Ishikawa (cell line): ENCODE measurements around the gene TSPEAR.

Experiments
- CEBPB ChIP-seq: IDR thresholded peaks from 2 replicates; pipeline ENCODE4 v1.6.1; 2012
- CREB1 ChIP-seq: IDR thresholded peaks from 2 replicates; pipeline ENCODE4 v1.6.1; 2012; ENCODE audit warnings: low read depth
- EGR1 ChIP-seq: IDR thresholded peaks from 2 replicates; pipeline ENCODE4 v1.6.1; 2012
- EP300 ChIP-seq: IDR thresholded peaks from 2 replicates; pipeline ENCODE4 v1.6.1; 2012; ENCODE audit warnings: borderline replicate concordance
- FOXM1 ChIP-seq: IDR thresholded peaks from 2 replicates; pipeline ENCODE4 v1.6.1; 2012; ENCODE audit warnings: low read depth, borderline replicate concordance
- MAX ChIP-seq: IDR thresholded peaks from 2 replicates; pipeline ENCODE4 v1.6.1; 2012
- NFIC ChIP-seq: IDR thresholded peaks from 2 replicates; pipeline ENCODE4 v1.6.1; 2012
- RAD21 ChIP-seq: IDR thresholded peaks from 2 replicates; pipeline ENCODE4 v1.6.1; 2012; ENCODE audit warnings: low read depth
- REST ChIP-seq: IDR thresholded peaks from 2 replicates; pipeline ENCODE4 v1.6.1; 2012; ENCODE audit warnings: low read depth, mild to moderate bottlenecking
- TAF1 ChIP-seq: IDR thresholded peaks from 2 replicates; pipeline ENCODE4 v1.6.1; 2012; ENCODE audit warnings: low read depth, mild to moderate bottlenecking
- TCF12 ChIP-seq: IDR thresholded peaks from 2 replicates; pipeline ENCODE4 v1.6.1; 2012; ENCODE audit warnings: low read depth
- TEAD4 ChIP-seq: IDR thresholded peaks from 2 replicates; pipeline ENCODE4 v1.6.1; 2012
- USF1 ChIP-seq: IDR thresholded peaks from 2 replicates; pipeline ENCODE4 v1.6.1; 2012
- YY1 ChIP-seq: IDR thresholded peaks from 2 replicates; pipeline ENCODE4 v1.6.1; 2012; ENCODE audit warnings: low read depth
- ZBTB7A ChIP-seq: IDR thresholded peaks from 2 replicates; pipeline ENCODE4 v1.6.1; 2012; ENCODE audit warnings: low read depth

TSPEAR gene

GRCh38 chr21:44530903-44531605, 180.3 kb downstream of the TSPEAR start:
- no peak for TF ChIP-seq RAD21
- TF ChIP-seq EP300: no peak
- no peak for TF ChIP-seq EGR1
- TF ChIP-seq FOXM1: no peak
- no peak for TF ChIP-seq YY1
- TF ChIP-seq REST: no peak
- no peak for TF ChIP-seq TEAD4
- TF ChIP-seq CEBPB: no peak
- TF ChIP-seq TCF12: no peak

GRCh38 chr21:44530221-44530902, 181.0 kb downstream of the TSPEAR start:
- no peak for TF ChIP-seq REST
- TF ChIP-seq USF1: no peak
- no peak for TF ChIP-seq YY1
- TF ChIP-seq MAX: no peak
- no peak for TF ChIP-seq EP300
- TF ChIP-seq ZBTB7A: no peak
- no peak for TF ChIP-seq TEAD4
- TF ChIP-seq EGR1: no peak
- TF ChIP-seq CREB1: no peak
- TF ChIP-seq NFIC: no peak
- TF ChIP-seq TAF1: no peak
- TF ChIP-seq TCF12: no peak
- TF ChIP-seq FOXM1: no peak
- no peak for TF ChIP-seq RAD21
- TF ChIP-seq CEBPB: no peak

GRCh38 chr21:44529503-44530125, 181.8 kb downstream of the TSPEAR start:
- TF ChIP-seq TCF12: no peak
- no peak for TF ChIP-seq YY1
- TF ChIP-seq REST: peak; percentile 26; the same call in 1 of the 2 replicates

GRCh38 chr21:44529011-44529421, 182.4 kb downstream of the TSPEAR start:
- TF ChIP-seq TAF1: no peak
- TF ChIP-seq USF1: no peak
- TF ChIP-seq TEAD4: no peak
- TF ChIP-seq EP300: no peak
- TF ChIP-seq FOXM1: no peak
- no peak for TF ChIP-seq REST
- no peak for TF ChIP-seq YY1
- no peak for TF ChIP-seq EGR1
- no peak for TF ChIP-seq CREB1
- TF ChIP-seq CEBPB: no peak
- no peak for TF ChIP-seq MAX
- TF ChIP-seq ZBTB7A: no peak
